Mesothelial cell of epicardium (in vitro differentiated cells): Measurements from ENCODE around the gene SMR3A. TPM values are rescaled to one million over a fixed set of nuclear protein-coding genes. Genes with fewer than 3 reads are reported as not detected.

Source experiments
- DNase-seq, 2 experiments: peaks; one replicate each; pipeline ENCODE4 v3.0.0; 2021; ENCODE audit warnings: low spot score in 2 of 2; ENCODE audit not compliant: unreplicated experiment in 2 of 2
- H3K27ac Mint-ChIP-seq: 2 replicates; pipeline ENCODE4 v1.8.0; 2021; ENCODE audit warnings: mixed read lengths
- H3K27me3 Mint-ChIP-seq: 2 replicates; pipeline ENCODE4 v1.8.0; 2021; ENCODE audit warnings: low read depth, mixed read lengths
- H3K36me3 Mint-ChIP-seq: 2 replicates; pipeline ENCODE4 v1.8.0; 2021; ENCODE audit warnings: mixed read lengths
- H3K4me1 Mint-ChIP-seq: 2 replicates; pipeline ENCODE4 v1.8.0; 2021; ENCODE audit warnings: mixed read lengths
- H3K4me3 Mint-ChIP-seq: 2 replicates; pipeline ENCODE4 v1.8.0; 2021; ENCODE audit warnings: mild to moderate bottlenecking, moderate library complexity, mixed read lengths
- H3K9me3 Mint-ChIP-seq: 2 replicates; pipeline ENCODE4 v1.8.0; 2021; ENCODE audit warnings: mixed read lengths
- total RNA-seq: library from RNA; stranded (reverse); gene quantifications from 3 replicates; pipeline ENCODE4 v1.2.1, GENCODE V29; 2021
- TF ChIP-seq, protein P1 (sequence below): fragments of 200-600 bp; sonication (generic); IDR thresholded peaks from one replicate; pipeline ENCODE4 v1.5.0; 2021; ENCODE audit warnings: antibody characterized with exemption; ENCODE audit not compliant: unreplicated experiment

SMR3A gene
- total RNA-seq = not detected in 3 replicates

DNA sequence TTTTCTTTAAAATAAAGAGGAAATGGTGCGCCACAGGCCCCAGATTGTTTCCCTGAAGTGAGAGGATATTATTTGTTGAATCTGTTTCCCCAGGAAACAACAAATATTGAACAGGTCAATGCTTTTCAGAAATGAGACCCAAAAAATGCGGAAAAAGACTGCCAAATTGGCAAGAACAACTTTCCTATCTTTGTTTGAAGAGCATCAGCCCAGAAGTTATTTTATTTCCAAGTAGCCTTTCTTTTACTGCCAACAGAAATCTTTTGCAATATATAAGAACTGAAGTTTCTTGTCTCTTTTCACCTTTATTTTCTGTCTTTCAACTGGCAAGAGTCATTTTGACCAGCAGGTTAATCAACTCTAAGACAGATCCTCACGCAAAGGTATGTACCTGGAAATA, at the start of gene SMR3A:
Gene SMR3A, plus strand, starts transcription at position 301 of the 400 bp plus-strand sequence. CDS start 1,356 bp downstream, outside the sequence.
- Mint-ChIP-seq H3K27me3 (no peaks in the 10 kb centered on the region), H3K4me1 (peaks cover 6% of the 10 kb centered on the region), H3K4me3 (no peak within 1 kb of the TSS), H3K36me3 (no peaks in the 10 kb centered on the region), H3K9me3 (no peaks in the 10 kb centered on the region), H3K27ac (no peak within 1 kb of the TSS)
- TF ChIP-seq, protein P1, sequence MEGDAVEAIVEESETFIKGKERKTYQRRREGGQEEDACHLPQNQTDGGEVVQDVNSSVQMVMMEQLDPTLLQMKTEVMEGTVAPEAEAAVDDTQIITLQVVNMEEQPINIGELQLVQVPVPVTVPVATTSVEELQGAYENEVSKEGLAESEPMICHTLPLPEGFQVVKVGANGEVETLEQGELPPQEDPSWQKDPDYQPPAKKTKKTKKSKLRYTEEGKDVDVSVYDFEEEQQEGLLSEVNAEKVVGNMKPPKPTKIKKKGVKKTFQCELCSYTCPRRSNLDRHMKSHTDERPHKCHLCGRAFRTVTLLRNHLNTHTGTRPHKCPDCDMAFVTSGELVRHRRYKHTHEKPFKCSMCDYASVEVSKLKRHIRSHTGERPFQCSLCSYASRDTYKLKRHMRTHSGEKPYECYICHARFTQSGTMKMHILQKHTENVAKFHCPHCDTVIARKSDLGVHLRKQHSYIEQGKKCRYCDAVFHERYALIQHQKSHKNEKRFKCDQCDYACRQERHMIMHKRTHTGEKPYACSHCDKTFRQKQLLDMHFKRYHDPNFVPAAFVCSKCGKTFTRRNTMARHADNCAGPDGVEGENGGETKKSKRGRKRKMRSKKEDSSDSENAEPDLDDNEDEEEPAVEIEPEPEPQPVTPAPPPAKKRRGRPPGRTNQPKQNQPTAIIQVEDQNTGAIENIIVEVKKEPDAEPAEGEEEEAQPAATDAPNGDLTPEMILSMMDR = no peak
- no peak for DNase-seq

DNA sequence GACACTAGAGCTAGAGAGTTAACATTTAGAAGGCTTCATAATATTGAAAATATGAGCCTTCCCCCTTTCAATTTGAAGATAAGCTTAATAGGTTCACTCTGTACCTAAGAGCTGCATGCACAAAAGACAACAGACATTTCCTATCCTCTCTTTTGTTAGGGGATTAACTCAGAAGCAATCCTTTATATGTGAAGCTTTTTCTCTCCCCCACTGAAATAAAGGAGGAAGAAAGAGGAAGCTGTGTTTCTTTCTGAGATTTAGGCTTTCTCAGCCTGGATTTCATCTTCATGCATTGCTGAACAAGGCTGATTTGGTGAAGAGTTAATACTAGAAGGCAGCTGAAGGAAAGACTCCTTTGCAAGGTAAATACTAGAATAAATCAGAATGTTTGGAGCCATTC, 46.8 kb upstream of the SMR3A start:
- DNase-seq = no peak
- Mint-ChIP-seq H3K4me3 (no peak overlapping the region), H3K4me1 (peaks cover 5% of the 10 kb centered on the region), H3K27me3 (peaks cover 29% of the 10 kb centered on the region), H3K36me3 (peaks cover 3% of the 10 kb centered on the region), H3K27ac (no peak overlapping the region), H3K9me3 (peaks cover 14% of the 10 kb centered on the region)
- TF ChIP-seq, protein P1 = no peak

DNA sequence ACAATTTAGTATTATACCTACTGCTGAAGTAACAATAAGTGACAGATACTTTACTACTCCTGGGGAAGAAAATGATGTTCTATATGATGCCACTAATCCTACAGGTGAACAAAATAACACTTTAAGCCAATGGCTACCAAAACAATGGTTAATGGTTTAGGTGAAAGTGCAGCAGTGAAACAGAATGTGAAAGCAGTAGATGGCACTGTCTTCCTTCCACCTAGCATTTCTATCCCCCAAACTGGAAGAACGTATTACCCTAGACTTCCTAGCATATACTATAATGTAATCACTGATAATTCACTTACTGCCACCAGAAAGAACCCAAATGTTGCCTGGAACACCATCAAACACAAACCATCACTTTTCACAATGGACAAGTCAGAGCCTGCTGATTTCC, 44.6 kb upstream of the SMR3A start:
- no peak for DNase-seq
- H3K27ac Mint-ChIP-seq = no peak overlapping the region
- TF ChIP-seq, protein P1 = no peak
- H3K36me3 Mint-ChIP-seq = no peaks in the 10 kb centered on the region
- no peak overlapping the region for H3K4me3 Mint-ChIP-seq
- peaks cover 5% of the 10 kb centered on the region for H3K4me1 Mint-ChIP-seq
- peaks cover 16% of the 10 kb centered on the region for H3K9me3 Mint-ChIP-seq
- peaks cover 25% of the 10 kb centered on the region for H3K27me3 Mint-ChIP-seq

DNA sequence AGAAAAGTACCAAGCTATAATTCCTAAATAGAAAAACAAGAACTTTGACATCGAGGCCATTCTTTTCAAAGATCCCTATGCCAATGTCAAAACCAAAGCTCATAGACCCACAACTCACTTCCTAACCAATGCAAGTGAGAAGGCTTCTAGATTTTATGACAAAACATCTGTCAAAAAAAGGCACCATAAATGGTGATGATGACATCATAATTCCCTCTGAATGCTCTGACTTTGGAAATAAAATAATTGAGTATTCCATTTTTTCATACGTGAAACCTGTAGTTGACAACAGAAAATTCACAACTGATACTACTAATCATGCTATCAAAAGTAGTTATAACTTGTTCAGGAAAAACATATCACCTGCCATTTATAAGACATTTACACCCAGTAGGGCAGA, 34.5 kb upstream of the SMR3A start:
- no peak overlapping the region for H3K27ac Mint-ChIP-seq
- H3K4me1 Mint-ChIP-seq = no peaks in the 10 kb centered on the region
- H3K4me3 Mint-ChIP-seq = no peak overlapping the region
- no peaks in the 10 kb centered on the region for H3K36me3 Mint-ChIP-seq
- H3K9me3 Mint-ChIP-seq = peaks cover 18% of the 10 kb centered on the region
- TF ChIP-seq, protein P1 = no peak
- DNase-seq = no peak
- H3K27me3 Mint-ChIP-seq = peaks cover 4% of the 10 kb centered on the region

DNA sequence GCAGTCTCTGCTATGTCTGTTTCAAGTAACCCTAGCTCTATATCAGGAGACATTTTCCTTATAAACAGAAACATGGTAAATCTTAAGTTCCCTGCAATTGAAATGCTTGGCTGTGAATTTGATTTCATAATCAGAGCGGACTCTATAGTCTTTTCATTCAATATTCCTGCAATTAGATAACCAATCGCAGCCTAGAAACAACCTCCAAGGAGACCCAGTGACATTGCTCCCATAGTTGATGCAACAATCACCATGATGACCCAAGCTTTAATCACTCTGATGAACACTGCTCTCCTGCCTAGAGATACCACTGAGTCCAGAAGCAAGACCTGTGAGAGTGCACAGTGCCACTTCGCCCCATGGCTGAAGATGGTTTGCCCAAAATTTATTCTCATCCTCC, 25.9 kb upstream of the SMR3A start, which contains the start of gene CABS1:
Gene CABS1, plus strand, starts transcription at position 301 of the 400 bp plus-strand sequence. Its CDS starts 59 bp downstream, at position 360.
- H3K4me1 Mint-ChIP-seq = peaks cover 15% of the 10 kb centered on the region
- peaks cover 4% of the 10 kb centered on the region for H3K9me3 Mint-ChIP-seq
- no peaks in the 10 kb centered on the region for H3K27me3 Mint-ChIP-seq
- DNase-seq = no peak
- no peak within 1 kb of the TSS for H3K27ac Mint-ChIP-seq
- no peaks in the 10 kb centered on the region for H3K36me3 Mint-ChIP-seq
- TF ChIP-seq, protein P1 = no peak
- H3K4me3 Mint-ChIP-seq = no peak within 1 kb of the TSS

DNA sequence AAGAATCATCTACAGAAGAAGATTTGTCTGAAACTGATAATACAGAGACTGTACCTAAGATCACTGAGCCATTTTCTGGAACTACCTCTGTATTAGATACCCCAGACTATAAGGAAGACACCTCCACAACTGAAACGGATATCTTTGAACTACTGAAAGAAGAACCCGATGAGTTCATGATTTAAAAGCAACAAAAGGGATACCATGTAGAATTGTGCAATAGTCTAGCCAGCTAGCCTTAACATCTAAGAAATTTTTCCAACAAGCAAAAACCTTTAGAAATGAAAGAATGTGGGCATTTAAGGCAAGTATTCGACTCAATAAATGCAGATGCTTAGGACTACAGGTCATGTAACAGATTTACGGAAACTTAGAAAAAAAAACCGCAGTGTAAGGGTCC, 24.5 kb upstream of the SMR3A start:
- TF ChIP-seq, protein P1 = no peak
- Mint-ChIP-seq H3K27me3 (peaks cover 3% of the 10 kb centered on the region), H3K4me3 (no peak overlapping the region), H3K36me3 (no peaks in the 10 kb centered on the region), H3K27ac (no peak overlapping the region), H3K4me1 (peaks cover 15% of the 10 kb centered on the region), H3K9me3 (peaks cover 4% of the 10 kb centered on the region)
- DNase-seq = no peak
